ENCODE data around the gene ARL3.

Gene ARL3

GRCh38 chr10:102641880-102642735 is 72.1 kb downstream of the ARL3 start:
- DNase-seq, result peak; percentile 67 to 99 (median 97)

- DNase-seq, result no peak
These were observed 72.8 kb downstream of the ARL3 start for GRCh38 chr10:102641402-102641801.

GRCh38 chr10:102639537-102639936 is 74.7 kb downstream of the ARL3 start:
- no peak for DNase-seq

GRCh38 chr10:102635377-102635776 is 78.8 kb downstream of the ARL3 start:
- no peak for DNase-seq

GRCh38 chr10:102634686-102635085 is 79.5 kb downstream of the ARL3 start:
- DNase-seq, result no peak

- DNase-seq, result no peak
These were observed 80.3 kb downstream of the ARL3 start for GRCh38 chr10:102633848-102634247.

GRCh38 chr10:102633287-102633686 is 80.9 kb downstream of the ARL3 start:
- DNase-seq, result peak in 1 of 51 donors; percentile 24

GRCh38 chr10:102632394-102633111 is 81.6 kb downstream of the ARL3 start:
- peak in 2 of 51 donors; percentile 37 to 45 for DNase-seq

- DNase-seq, result no peak
These were observed 82.4 kb downstream of the ARL3 start for GRCh38 chr10:102631525-102632393.

- DNase-seq, result peak in 9 of 51 donors; percentile 23 to 55 (median 31)
These were observed 83.5 kb downstream of the ARL3 start for GRCh38 chr10:102630663-102631062.

- peak in 1 of 51 donors; percentile 42 for DNase-seq
These were observed 84.3 kb downstream of the ARL3 start for GRCh38 chr10:102629661-102630614.

GRCh38 chr10:102628451-102628911 is 85.7 kb downstream of the ARL3 start:
- DNase-seq, result peak in 48 of 51 donors; percentile 20 to 89 (median 78)

GRCh38 chr10:102627736-102628293 is 86.4 kb downstream of the ARL3 start:
- peak in 27 of 51 donors; percentile 42 to 85 (median 68) for DNase-seq

GRCh38 chr10:102627291-102627735 is 86.9 kb downstream of the ARL3 start:
- DNase-seq, result peak in 19 of 51 donors; percentile 36 to 85 (median 69)

- no peak for DNase-seq
These were observed 88.0 kb downstream of the ARL3 start for GRCh38 chr10:102626026-102626685.

GRCh38 chr10:102624751-102625645 is 89.2 kb downstream of the ARL3 start:
- no peak for DNase-seq

GRCh38 chr10:102624094-102624493 is 90.1 kb downstream of the ARL3 start:
- DNase-seq, result no peak
